ENCODE data around the gene OR6C75. TPM values are rescaled to one million over a fixed set of nuclear protein-coding genes. Genes with fewer than 3 reads are reported as not detected.
"Not testable (repeated sequence)": the region's sequence is repeated elsewhere in the genome, so short reads cannot be mapped to it uniquely, and the experiment has no call there.

The OR6C75 gene
- total RNA-seq, 2 donors from 2014 or later, result not detected

DNA sequence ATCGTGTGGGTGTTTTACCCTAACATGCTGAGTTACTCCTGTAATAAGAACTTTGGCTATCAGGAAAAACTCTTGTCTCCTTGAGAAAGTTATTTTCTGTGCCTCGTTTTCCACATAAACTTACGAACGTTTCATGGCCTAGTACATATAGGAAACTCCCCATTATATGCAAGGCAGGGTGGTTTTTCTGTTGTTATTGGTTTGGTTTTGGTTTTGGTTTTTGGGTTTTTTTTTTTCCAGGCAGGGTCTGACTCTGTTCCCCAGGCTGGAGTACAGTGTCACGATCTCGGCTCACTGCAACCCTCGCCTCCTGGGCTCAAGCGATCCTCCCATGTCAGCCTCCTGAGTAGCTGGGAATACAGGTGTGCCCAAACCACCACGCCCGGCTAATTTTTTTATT is 26.8 kb upstream of the OR6C75 start:
- Histone ChIP-seq H3K36me3 (replicated peaks in 1 of 2; ENCODE audit: insufficient read depth in 1 of 2, low read depth in 2 of 2) (no peaks in the 10 kb centered on the region), H3K27ac (no peak overlapping the region), H3K27me3 (no peaks in the 10 kb centered on the region), H3K4me3 (no peak overlapping the region), H3K9me3 (no peaks in the 10 kb centered on the region), H3K4me1 (no peaks in the 10 kb centered on the region)
- DNase-seq (no peak), ATAC-seq (no peak)
- 73 to 78% methylated on average over 10 of the region's 10 CpGs for WGBS, 2 donors
- TF ChIP-seq, protein P1, sequence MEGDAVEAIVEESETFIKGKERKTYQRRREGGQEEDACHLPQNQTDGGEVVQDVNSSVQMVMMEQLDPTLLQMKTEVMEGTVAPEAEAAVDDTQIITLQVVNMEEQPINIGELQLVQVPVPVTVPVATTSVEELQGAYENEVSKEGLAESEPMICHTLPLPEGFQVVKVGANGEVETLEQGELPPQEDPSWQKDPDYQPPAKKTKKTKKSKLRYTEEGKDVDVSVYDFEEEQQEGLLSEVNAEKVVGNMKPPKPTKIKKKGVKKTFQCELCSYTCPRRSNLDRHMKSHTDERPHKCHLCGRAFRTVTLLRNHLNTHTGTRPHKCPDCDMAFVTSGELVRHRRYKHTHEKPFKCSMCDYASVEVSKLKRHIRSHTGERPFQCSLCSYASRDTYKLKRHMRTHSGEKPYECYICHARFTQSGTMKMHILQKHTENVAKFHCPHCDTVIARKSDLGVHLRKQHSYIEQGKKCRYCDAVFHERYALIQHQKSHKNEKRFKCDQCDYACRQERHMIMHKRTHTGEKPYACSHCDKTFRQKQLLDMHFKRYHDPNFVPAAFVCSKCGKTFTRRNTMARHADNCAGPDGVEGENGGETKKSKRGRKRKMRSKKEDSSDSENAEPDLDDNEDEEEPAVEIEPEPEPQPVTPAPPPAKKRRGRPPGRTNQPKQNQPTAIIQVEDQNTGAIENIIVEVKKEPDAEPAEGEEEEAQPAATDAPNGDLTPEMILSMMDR (IDR thresholded peaks at IDR 0.05), result no peak
- no peak for TF ChIP-seq POLR2A (IDR thresholded peaks at IDR 0.05)
- intact Hi-C loops (cut with DNase I), result no loop called here

DNA sequence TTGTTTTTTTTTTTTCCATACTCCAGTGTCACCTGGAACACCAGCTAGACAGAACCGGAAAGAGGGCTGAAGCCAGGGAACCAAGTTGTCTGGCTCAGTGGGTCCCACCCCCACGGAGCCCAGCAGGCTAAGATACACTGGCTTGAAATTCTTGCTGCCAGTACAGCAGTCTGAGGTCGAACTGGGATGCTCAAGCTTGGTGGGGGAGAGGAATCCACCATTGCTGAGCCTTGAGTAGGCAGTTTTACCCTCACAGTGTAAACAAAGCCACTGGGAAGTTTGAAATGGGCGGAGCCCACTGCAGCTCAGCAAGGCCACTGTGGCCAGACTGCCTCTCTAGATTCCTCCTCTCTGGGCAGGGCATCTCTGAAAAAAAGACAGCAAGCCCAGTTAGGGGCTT is 7.4 kb upstream of the OR6C75 start:
- H3K27ac ChIP-seq; H3K36me3 ChIP-seq (replicated peaks in 1 of 2; ENCODE audit: insufficient read depth in 1 of 2, low read depth in 2 of 2); H3K27me3 ChIP-seq; H3K9me3 ChIP-seq; intact Hi-C loops (cut with DNase I); ATAC-seq; H3K4me3 ChIP-seq; H3K4me1 ChIP-seq; DNase-seq: not testable (repeated sequence)
- WGBS, 2 donors, result 48 to 56% methylated on average over 4 of the region's 4 CpGs

DNA sequence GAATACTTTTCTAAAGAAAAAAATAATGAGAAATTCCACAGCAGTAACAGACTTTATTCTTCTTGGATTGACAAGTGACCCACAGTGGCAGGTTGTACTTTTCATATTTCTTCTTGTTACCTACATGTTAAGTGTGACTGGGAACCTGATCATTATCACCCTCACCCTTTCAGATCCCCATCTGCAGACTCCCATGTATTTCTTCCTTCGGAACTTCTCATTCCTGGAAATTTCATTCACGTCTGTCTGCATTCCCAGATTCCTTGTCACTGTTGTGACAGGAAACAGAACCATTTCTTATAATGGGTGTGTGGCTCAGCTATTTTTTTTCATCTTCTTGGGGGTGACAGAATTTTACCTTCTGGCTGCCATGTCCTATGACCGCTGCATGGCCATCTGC is 2.3 kb downstream of the OR6C75 start:
- Histone ChIP-seq H3K27ac (no peak overlapping the region), H3K27me3 (no peaks in the 10 kb centered on the region), H3K9me3 (no peaks in the 10 kb centered on the region), H3K4me3 (no peak overlapping the region), H3K4me1 (no peaks in the 10 kb centered on the region), H3K36me3 (replicated peaks in 1 of 2; ENCODE audit: insufficient read depth in 1 of 2, low read depth in 2 of 2) (no peaks in the 10 kb centered on the region)
- ATAC-seq (no peak), DNase-seq (no peak)
- intact Hi-C loops (cut with DNase I), result no loop called here
- TF ChIP-seq, protein P1 (IDR thresholded peaks at IDR 0.05), result no peak
- no peak for TF ChIP-seq POLR2A (IDR thresholded peaks at IDR 0.05)
- 65 to 74% methylated on average over 3 of the region's 3 CpGs for WGBS, 2 donors

DNA sequence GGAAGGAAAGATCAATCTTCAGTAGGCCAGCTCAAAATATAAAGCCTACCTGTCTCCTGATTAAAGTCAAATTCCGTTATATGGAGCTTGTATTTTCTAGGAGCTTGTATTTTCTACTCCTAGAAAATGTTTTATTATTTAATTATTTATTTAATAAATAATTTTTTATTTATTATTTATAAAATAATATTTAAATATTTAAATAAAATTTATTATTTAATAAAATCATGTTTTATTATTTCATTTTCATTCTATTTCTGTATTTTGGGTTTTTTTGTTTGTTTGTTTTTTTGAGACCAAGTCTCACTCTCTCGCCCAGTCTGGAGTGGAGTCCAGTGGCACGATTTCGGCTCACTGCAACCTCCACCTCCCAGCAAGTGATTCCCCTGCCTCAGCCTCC is 9.7 kb downstream of the OR6C75 start:
- 68% methylated on average over 4 of the region's 4 CpGs for WGBS, 2 donors
- DNase-seq, result no peak
- TF ChIP-seq, protein P1 (IDR thresholded peaks at IDR 0.05), result no peak
- TF ChIP-seq POLR2A (IDR thresholded peaks at IDR 0.05), result no peak

DNA sequence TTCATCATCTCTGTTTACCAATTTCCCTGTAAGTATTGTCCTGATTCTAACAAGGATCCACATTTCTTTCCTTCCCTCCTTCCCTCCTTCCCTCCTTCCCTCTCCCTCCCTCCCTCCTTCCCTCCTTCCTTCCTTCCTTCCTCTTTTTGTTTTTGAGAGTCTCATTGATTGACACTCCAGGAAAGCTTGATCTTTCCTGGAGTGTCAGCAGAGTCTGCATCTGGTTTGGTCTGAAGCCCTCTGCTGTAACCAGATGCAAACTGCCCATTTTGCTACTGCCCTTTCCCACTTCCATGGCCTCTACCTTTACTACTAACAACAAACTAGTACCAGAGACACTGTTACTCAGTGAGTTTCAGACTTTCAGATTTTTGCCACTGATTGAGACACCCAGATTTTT is 23.1 kb downstream of the OR6C75 start:
- Histone ChIP-seq H3K36me3 (replicated peaks in 1 of 2; ENCODE audit: insufficient read depth in 1 of 2, low read depth in 2 of 2) (no peaks in the 10 kb centered on the region), H3K9me3 (no peaks in the 10 kb centered on the region), H3K27ac (no peak overlapping the region), H3K4me3 (no peak overlapping the region), H3K27me3 (no peaks in the 10 kb centered on the region), H3K4me1 (no peaks in the 10 kb centered on the region)
- ATAC-seq, result no peak
- TF ChIP-seq, protein P1 (IDR thresholded peaks at IDR 0.05), result no peak
- no peak for TF ChIP-seq POLR2A (IDR thresholded peaks at IDR 0.05)
- intact Hi-C loops (cut with DNase I), result no loop called here
- DNase-seq, result no peak

More for the DNA sequence above, 9.7 kb downstream of the OR6C75 start:
- ATAC-seq, result no peak
- Histone ChIP-seq H3K27me3 (no peaks in the 10 kb centered on the region), H3K27ac (no peak overlapping the region), H3K9me3 (no peaks in the 10 kb centered on the region), H3K36me3 (replicated peaks in 1 of 2; ENCODE audit: insufficient read depth in 1 of 2, low read depth in 2 of 2) (no peaks in the 10 kb centered on the region), H3K4me1 (no peaks in the 10 kb centered on the region), H3K4me3 (no peak overlapping the region)
- intact Hi-C loops (cut with DNase I), result no loop called here
